ENCODE data around the gene SLC51B. TPM values are rescaled to one million over a fixed set of nuclear protein-coding genes. Genes with fewer than 3 reads are reported as not detected.

Gene SLC51B
- total and polyA plus RNA-seq, 9 of the 15 experiments (the other 6 are each of a cell fraction or from before 2014, with no cell fraction given) = not detected

- TF ChIP-seq GTF2B (IDR thresholded peaks at IDR 0.05; ENCODE audit: extremely low read depth, insufficient read length) (no peak), HDAC1 (IDR thresholded peaks at IDR 0.05) (0 out of 4 replicates have a peak, but pooled peaks of 1 of the 2 experiments have one; percentile 56), ARID4B (CRISPR knock-in tag; IDR thresholded peaks at IDR 0.05) (peak; percentile 62), PML (IDR thresholded peaks at IDR 0.05; ENCODE audit: low read length) (peak; percentile 69; the same call in 1 of the 2 replicates), EP400 (IDR thresholded peaks at IDR 0.05) (peak; percentile 58; the same call in 1 of the 2 replicates), TAF7 (tag; IDR thresholded peaks at IDR 0.05) (no peak), AFF4 (CRISPR knock-in tag; IDR thresholded peaks at IDR 0.05) (0 out of 2 replicates have a peak, but pooled peaks have one; percentile 26), ZNF274 (IDR thresholded peaks at IDR 0.05; ENCODE audit: borderline replicate concordance, low read depth, low read length) (no peak), RBBP5 (IDR thresholded peaks at IDR 0.05; ENCODE audit: borderline replicate concordance, insufficient read depth, low read length, poor library complexity, severe bottlenecking) (peak; percentile 88), EGR1 (conservative IDR thresholded peaks at IDR 0.05) (peak; percentile 49), ZBTB12 (CRISPR knock-in tag; IDR thresholded peaks at IDR 0.05) (no peak), PATZ1 (CRISPR knock-in tag; IDR thresholded peaks at IDR 0.05; ENCODE audit: borderline replicate concordance) (no peak)
These were observed 16.1 kb upstream of the SLC51B start, which contains the start of gene MTFMT (continued) for GRCh38 chr15:65028921-65029735.
